A549 treated with AZD9567 at 1 μM for 4 hours (cell line): ENCODE results near the gene OLIG3. TPM values are rescaled to one million over a fixed set of nuclear protein-coding genes. Genes with fewer than 3 reads are reported as not detected.

Experiments used
- total RNA-seq: library from RNA; stranded (reverse); fragments of 200-300 nt; extraction: Qiagen RNA extraction; gene quantifications from 5 replicates; pipeline ENCODE4 v1.2.3, GENCODE V29; 2022; ENCODE audit not compliant: insufficient read depth

OLIG3 gene
- total RNA-seq = not detected in 5 replicates

GRCh38 chr6:137494281-137494987 is at the start of gene OLIG3:
OLIG3 (minus strand) TSS chr6:137494394; CDS start chr6:137494170, 224 bp downstream.

